Ascending aorta (tissue), 2 donors: Measurements from ENCODE around the gene CTDSP1. TPM values are rescaled to one million over a fixed set of nuclear protein-coding genes. Genes with fewer than 3 reads are reported as not detected.

Source experiments
- DNase-seq, 2 donors: peaks; one replicate each; pipeline ENCODE4 v3.0.0-alpha.2; 2019; ENCODE audit warnings: low spot score in 2 of 2
- H3K27ac ChIP-seq, 2 donors: fragments of 200-600 bp; sonication (generic); one replicate each; pipeline ENCODE4 v1.5.1; 2016 to 2017; ENCODE audit warnings: mild to moderate bottlenecking in 1 of 2
- H3K27me3 ChIP-seq: fragments of 200-600 bp; sonication (generic); one replicate; pipeline ENCODE4 v1.5.1; 2017
- H3K36me3 ChIP-seq, 2 donors: fragments of 200-600 bp; sonication (generic); one replicate each; pipeline ENCODE4 v1.5.1; 2016
- H3K4me1 ChIP-seq, 2 donors: fragments of 200-600 bp; sonication (generic); one replicate each; pipeline ENCODE4 v1.5.1; 2016 to 2017; ENCODE audit warnings: mild to moderate bottlenecking in 1 of 2
- H3K4me3 ChIP-seq, 2 donors: fragments of 200-600 bp; sonication (generic); one replicate each; pipeline ENCODE4 v1.5.1; 2016 to 2017; ENCODE audit warnings: mild to moderate bottlenecking in 1 of 2
- H3K9me3 ChIP-seq, 2 donors: fragments of 200-600 bp; sonication (generic); one replicate each; pipeline ENCODE4 v1.5.1; 2016
- intact Hi-C: fragments of 100-400 bp; cut with DNase I; formaldehyde crosslinking; loops from one replicate; pipeline ENCODE4 v1.15.1; 2023
- total RNA-seq: library from RNA; depleted of rRNA; stranded (reverse); fragments of >200 nt; gene quantifications from one replicate; pipeline ENCODE4 v1.1.0, GENCODE V29; 2016
- TF ChIP-seq, protein P1 (sequence below), 3 experiments: fragments of 200-600 bp in 2 of 3; fragments of 450-650 bp in 1 of 3; sonication (generic) in 2 of 3; IDR thresholded peaks; one replicate each; pipeline ENCODE4 v1.5.1; 2016 to 2019; ENCODE audit warnings: antibody characterized with exemption in 3 of 3, mild to moderate bottlenecking in 1 of 3, moderate library complexity in 1 of 3

The CTDSP1 gene
- total RNA-seq, 1 donor from 2014 or later = 144 TPM

GRCh38 chr2:218395090-218395444 is 4.6 kb upstream of the CTDSP1 start:
- no peak for DNase-seq
- Histone ChIP-seq H3K4me1 (peaks cover 0 to 9% of the 10 kb centered on the region in 2 donors), H3K4me3 (no peak overlapping the region), H3K27me3 (no peaks in the 10 kb centered on the region), H3K27ac (peak overlapping the region; percentile 98), H3K36me3 (no peaks in the 10 kb centered on the region), H3K9me3 (no peaks in the 10 kb centered on the region)
- TF ChIP-seq, protein P1, sequence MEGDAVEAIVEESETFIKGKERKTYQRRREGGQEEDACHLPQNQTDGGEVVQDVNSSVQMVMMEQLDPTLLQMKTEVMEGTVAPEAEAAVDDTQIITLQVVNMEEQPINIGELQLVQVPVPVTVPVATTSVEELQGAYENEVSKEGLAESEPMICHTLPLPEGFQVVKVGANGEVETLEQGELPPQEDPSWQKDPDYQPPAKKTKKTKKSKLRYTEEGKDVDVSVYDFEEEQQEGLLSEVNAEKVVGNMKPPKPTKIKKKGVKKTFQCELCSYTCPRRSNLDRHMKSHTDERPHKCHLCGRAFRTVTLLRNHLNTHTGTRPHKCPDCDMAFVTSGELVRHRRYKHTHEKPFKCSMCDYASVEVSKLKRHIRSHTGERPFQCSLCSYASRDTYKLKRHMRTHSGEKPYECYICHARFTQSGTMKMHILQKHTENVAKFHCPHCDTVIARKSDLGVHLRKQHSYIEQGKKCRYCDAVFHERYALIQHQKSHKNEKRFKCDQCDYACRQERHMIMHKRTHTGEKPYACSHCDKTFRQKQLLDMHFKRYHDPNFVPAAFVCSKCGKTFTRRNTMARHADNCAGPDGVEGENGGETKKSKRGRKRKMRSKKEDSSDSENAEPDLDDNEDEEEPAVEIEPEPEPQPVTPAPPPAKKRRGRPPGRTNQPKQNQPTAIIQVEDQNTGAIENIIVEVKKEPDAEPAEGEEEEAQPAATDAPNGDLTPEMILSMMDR (IDR thresholded peaks at IDR 0.05) = no peak
- intact Hi-C loops = loop anchor here (2.0 kb wide), 1 partner anchor 28 kb away; no protein-coding TSS in a partner anchor

GRCh38 chr2:218395456-218395825 is 4.2 kb upstream of the CTDSP1 start:
- TF ChIP-seq, protein P1 (IDR thresholded peaks at IDR 0.05) = no peak
- intact Hi-C loops = loop anchor here (2.0 kb wide), 1 partner anchor 29 kb away; no protein-coding TSS in a partner anchor
- peak overlapping the region; percentile 98 for H3K27ac ChIP-seq
- peaks cover 0 to 9% of the 10 kb centered on the region in 2 donors for H3K4me1 ChIP-seq
- no peaks in the 10 kb centered on the region for H3K27me3 ChIP-seq
- peak overlapping the region; percentile 35 to 79 for H3K4me3 ChIP-seq
- no peaks in the 10 kb centered on the region for H3K36me3 ChIP-seq
- DNase-seq = no peak
- H3K9me3 ChIP-seq = no peaks in the 10 kb centered on the region

GRCh38 chr2:218395826-218396687 is 3.6 kb upstream of the CTDSP1 start:
- Histone ChIP-seq H3K27ac (peak overlapping the region; percentile 98), H3K4me3 (peak overlapping the region; percentile 79 to 99), H3K9me3 (no peaks in the 10 kb centered on the region), H3K4me1 (peaks cover 0 to 9% of the 10 kb centered on the region in 2 donors), H3K27me3 (no peaks in the 10 kb centered on the region), H3K36me3 (no peaks in the 10 kb centered on the region)
- TF ChIP-seq, protein P1 (IDR thresholded peaks at IDR 0.05) = peak; percentile 88 to 98 (median 97)
- DNase-seq = peak; percentile 70 to 96
- intact Hi-C loops = loop anchor here (1.0 to 2.0 kb wide), 6 partner anchors 10 to 172 kb away; partner anchors contain the start of genes AAMP, CNOT9, PNKD and TMBIM1

DNA sequence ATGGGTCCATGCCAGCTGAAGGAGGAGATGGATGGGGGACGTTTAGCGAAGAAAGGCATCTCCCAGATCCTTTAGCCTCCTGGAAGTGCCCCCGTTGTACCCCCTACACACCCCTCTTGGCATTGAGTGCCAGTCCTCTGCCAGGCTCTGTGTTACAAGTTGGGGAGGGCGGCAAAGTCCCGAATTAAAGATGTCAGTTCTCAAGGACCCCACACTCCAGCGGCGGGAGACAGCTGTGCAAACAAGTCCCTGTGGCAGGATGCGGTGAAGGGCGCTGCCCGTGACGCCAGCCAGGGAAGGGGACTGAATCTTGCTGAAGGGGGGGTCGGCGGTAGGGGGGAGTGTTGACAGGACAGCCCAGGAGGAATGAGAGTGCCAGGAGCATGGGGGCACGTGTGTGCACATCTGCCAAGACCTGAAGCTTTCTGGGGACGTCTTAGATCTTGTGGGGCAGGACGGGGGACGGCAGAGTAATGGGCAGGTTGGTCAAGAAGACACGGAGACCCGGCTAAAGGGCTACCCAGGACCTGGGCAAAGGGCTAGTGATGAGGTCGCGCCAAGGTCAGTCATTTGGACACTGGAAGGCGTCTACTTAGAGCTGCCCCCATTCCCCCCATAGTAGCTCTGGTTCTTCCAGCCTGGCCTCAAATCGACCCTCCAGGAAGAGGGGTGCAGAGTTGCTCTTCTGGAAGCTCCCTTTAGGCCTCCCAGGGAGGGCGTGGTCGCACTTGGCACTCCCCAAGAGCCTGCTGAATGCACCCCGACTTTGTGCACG is 2.8 kb upstream of the CTDSP1 start:
- H3K4me1 ChIP-seq = peaks cover 7 to 17% of the 10 kb centered on the region in 2 donors
- TF ChIP-seq, protein P1 (IDR thresholded peaks at IDR 0.05) = no peak
- peak overlapping the region; percentile 79 to 99 for H3K4me3 ChIP-seq
- no peaks in the 10 kb centered on the region for H3K9me3 ChIP-seq
- DNase-seq = peak; percentile 68 to 90
- H3K27me3 ChIP-seq = no peaks in the 10 kb centered on the region
- H3K36me3 ChIP-seq = peaks cover 1 to 7% of the 10 kb centered on the region in 2 donors
- intact Hi-C loops = loop anchor here (1.0 to 2.0 kb wide), 5 partner anchors 9 to 171 kb away; partner anchors contain the start of genes AAMP, CNOT9, PNKD and TMBIM1
- peak overlapping the region; percentile 98 for H3K27ac ChIP-seq

GRCh38 chr2:218397463-218397819 is 2.2 kb upstream of the CTDSP1 start:
- H3K9me3 ChIP-seq = no peaks in the 10 kb centered on the region
- DNase-seq = no peak
- peak overlapping the region; percentile 79 to 99 for H3K4me3 ChIP-seq
- H3K4me1 ChIP-seq = peaks cover 10 to 23% of the 10 kb centered on the region in 2 donors
- peaks cover 7 to 12% of the 10 kb centered on the region in 2 donors for H3K36me3 ChIP-seq
- H3K27ac ChIP-seq = peak overlapping the region; percentile 98
- TF ChIP-seq, protein P1 (IDR thresholded peaks at IDR 0.05) = no peak
- intact Hi-C loops = loop anchor here (2.0 kb wide), 1 partner anchor 105 kb away; the partner anchor contains the start of gene TMBIM1
- H3K27me3 ChIP-seq = no peaks in the 10 kb centered on the region
